Activated T-helper 2 cell treated with anti-CD3 and anti-CD28 coated beads, Interferon-gamma antibody, Interleukin-2, Interleukin-4, amounts not matched to agents 10 μg/mL and 5 μg/mL and 100 μg/mL, durations not matched to agents 14 hours and 24 hours and 36 hours (primary cell): Measurements from ENCODE around the gene DGCR8. TPM values are rescaled to one million over a fixed set of nuclear protein-coding genes. Genes with fewer than 3 reads are reported as not detected.

ENCODE experiments used
- DNase-seq: peaks from one replicate; pipeline ENCODE4 v3.0.0; 2021; ENCODE audit warnings: low spot score
- H3K27ac Mint-ChIP-seq: one replicate; pipeline ENCODE4 v1.8.0; 2021; ENCODE audit warnings: mixed read lengths
- H3K27me3 Mint-ChIP-seq: one replicate; pipeline ENCODE4 v1.8.0; 2021; ENCODE audit warnings: low read depth, mixed read lengths
- H3K36me3 Mint-ChIP-seq: one replicate; pipeline ENCODE4 v1.8.0; 2021; ENCODE audit warnings: low read depth, mixed read lengths
- H3K4me1 Mint-ChIP-seq: one replicate; pipeline ENCODE4 v1.8.0; 2021; ENCODE audit warnings: low read depth, mixed read lengths
- H3K4me3 Mint-ChIP-seq: one replicate; pipeline ENCODE4 v1.8.0; 2021; ENCODE audit warnings: low read depth, mild to moderate bottlenecking, moderate library complexity, mixed read lengths
- H3K9me3 Mint-ChIP-seq: one replicate; pipeline ENCODE4 v1.8.0; 2021; ENCODE audit warnings: mixed read lengths
- intact Hi-C: fragments of 100-400 bp; cut with micrococcal nuclease; formaldehyde crosslinking; loops from one replicate; pipeline ENCODE4 v1.15.1; 2023
- total RNA-seq: library from RNA; stranded (reverse); gene quantifications from 2 replicates; pipeline ENCODE4 v1.2.3, GENCODE V29; 2022

Gene DGCR8
- total RNA-seq, 1 donor from 2014 or later, result 66.4 TPM

DNA sequence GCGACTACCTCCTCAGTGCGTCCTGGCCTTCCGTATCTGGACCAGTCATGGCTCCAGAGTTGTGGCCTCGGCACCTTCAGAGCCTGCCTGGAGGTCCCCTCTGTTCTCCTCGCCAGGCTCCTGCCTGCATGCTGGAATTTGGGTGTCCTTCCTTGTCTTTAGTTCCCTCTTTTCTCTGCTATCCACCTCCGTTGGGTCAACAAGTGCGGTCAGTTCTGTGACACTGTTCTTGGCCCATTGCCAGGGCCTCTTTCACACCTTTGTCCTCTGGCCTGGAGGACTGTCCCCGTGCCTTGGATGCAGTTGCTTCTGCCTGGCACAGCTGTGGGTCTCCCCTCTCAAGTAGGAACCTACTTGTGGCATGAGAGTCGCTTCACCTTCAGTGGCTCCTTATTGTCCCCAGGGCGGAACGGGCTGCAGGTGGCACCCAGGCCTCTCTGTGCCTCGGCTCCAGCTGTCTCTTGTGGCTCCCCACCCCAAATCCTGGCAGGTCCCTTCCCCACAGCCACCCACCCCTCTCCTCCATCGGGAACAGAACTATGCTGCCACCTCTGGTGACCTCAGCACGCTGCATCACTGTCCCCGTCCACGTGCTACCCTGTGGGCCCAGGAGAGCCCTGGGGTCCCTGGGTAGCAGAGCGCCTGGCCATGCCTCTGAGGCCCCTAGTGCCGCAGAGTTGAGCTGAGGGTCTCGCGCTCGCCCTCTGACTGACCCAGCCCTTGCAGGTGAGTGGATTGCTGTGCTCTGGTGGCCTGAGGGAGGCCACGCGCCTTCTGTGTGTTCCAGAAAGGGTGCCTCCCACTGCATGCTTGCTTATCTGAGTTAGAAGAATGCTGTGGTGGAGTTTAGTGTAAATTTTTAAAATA is 4.7 kb downstream of the DGCR8 start:
- no peak for DNase-seq
- Mint-ChIP-seq H3K27me3 (no peaks in the 10 kb centered on the region), H3K27ac (no peak overlapping the region), H3K9me3 (no peaks in the 10 kb centered on the region), H3K4me3 (no peak overlapping the region), H3K36me3 (peaks cover 58% of the 10 kb centered on the region), H3K4me1 (peaks cover 26% of the 10 kb centered on the region)
- intact Hi-C loops, result loop anchor here (10.0 kb wide), 1 partner anchor 60 kb away; the partner anchor contains the start of gene TANGO2

DNA sequence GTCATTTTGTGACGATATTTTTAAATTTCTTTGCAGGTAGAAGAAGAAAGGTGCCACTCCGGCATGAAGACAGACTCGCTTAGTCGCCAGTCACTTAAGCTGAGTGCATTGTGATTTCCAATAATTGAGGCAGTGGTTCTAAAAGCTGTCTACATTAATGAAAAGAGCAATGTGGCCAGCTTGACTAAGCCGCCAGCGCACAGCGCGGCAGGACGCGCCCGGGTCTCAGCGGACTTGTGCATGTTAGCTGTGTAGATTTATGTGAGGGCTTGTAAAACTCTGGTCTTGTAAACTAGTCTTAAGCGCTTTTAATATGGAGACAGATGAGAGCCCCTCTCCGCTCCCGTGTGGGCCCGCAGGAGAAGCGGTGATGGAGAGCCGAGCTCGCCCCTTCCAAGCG is 5.6 kb downstream of the DGCR8 start:
- Mint-ChIP-seq H3K36me3 (peaks cover 65% of the 10 kb centered on the region), H3K4me3 (no peak overlapping the region), H3K4me1 (peaks cover 25% of the 10 kb centered on the region), H3K27ac (no peak overlapping the region), H3K27me3 (no peaks in the 10 kb centered on the region), H3K9me3 (no peaks in the 10 kb centered on the region)
- no peak for DNase-seq
- intact Hi-C loops, result loop anchor here (10.0 kb wide), 1 partner anchor 61 kb away; the partner anchor contains the start of gene TANGO2

DNA sequence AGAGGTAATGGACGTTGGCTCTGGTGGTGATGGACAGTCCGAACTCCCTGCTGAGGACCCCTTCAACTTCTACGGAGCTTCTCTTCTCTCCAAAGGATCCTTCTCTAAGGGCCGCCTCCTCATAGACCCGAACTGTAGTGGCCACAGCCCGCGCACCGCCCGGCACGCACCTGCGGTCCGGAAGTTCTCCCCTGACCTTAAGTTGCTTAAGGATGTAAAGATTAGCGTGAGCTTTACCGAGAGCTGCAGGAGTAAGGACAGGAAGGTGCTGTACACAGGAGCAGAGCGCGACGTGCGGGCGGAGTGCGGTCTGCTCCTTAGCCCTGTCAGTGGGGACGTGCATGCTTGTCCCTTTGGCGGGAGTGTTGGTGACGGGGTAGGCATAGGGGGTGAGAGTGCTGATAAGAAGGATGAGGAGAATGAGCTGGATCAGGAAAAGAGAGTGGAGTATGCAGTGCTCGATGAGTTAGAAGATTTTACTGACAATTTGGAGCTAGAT is 6.1 kb downstream of the DGCR8 start:
- no peak overlapping the region for H3K27ac Mint-ChIP-seq
- no peak for DNase-seq
- H3K9me3 Mint-ChIP-seq, result no peaks in the 10 kb centered on the region
- peaks cover 66% of the 10 kb centered on the region for H3K36me3 Mint-ChIP-seq
- H3K4me3 Mint-ChIP-seq, result no peak overlapping the region
- no peaks in the 10 kb centered on the region for H3K27me3 Mint-ChIP-seq
- H3K4me1 Mint-ChIP-seq, result peaks cover 22% of the 10 kb centered on the region
- intact Hi-C loops, result loop anchor here (10.0 kb wide), 1 partner anchor 61 kb away; the partner anchor contains the start of gene TANGO2

DNA sequence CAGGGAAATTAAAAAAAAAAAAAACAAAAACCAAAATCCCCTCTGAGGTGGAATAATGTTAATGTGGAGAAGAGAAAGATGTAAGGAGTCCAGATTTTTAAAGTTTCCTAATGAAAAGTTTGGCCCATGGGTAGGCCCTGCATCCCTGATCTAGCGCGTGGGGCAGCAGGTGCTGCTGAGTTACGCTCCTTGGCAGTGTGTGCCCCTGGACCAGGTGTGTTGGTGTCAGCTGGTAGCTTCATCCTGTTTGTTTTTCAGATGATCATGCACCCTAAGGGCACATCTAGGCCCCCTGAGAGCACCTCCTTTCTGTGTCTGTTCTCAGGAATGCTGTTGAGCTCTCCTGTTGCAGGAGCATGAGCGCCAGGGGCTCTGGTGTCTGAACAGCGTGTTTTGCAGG is 6.7 kb downstream of the DGCR8 start:
- no peak overlapping the region for H3K4me3 Mint-ChIP-seq
- intact Hi-C loops, result loop anchor here (10.0 kb wide), 1 partner anchor 62 kb away; the partner anchor contains the start of gene TANGO2
- no peak overlapping the region for H3K27ac Mint-ChIP-seq
- no peaks in the 10 kb centered on the region for H3K9me3 Mint-ChIP-seq
- H3K4me1 Mint-ChIP-seq, result peaks cover 19% of the 10 kb centered on the region
- no peaks in the 10 kb centered on the region for H3K27me3 Mint-ChIP-seq
- peaks cover 70% of the 10 kb centered on the region for H3K36me3 Mint-ChIP-seq
- DNase-seq, result no peak

DNA sequence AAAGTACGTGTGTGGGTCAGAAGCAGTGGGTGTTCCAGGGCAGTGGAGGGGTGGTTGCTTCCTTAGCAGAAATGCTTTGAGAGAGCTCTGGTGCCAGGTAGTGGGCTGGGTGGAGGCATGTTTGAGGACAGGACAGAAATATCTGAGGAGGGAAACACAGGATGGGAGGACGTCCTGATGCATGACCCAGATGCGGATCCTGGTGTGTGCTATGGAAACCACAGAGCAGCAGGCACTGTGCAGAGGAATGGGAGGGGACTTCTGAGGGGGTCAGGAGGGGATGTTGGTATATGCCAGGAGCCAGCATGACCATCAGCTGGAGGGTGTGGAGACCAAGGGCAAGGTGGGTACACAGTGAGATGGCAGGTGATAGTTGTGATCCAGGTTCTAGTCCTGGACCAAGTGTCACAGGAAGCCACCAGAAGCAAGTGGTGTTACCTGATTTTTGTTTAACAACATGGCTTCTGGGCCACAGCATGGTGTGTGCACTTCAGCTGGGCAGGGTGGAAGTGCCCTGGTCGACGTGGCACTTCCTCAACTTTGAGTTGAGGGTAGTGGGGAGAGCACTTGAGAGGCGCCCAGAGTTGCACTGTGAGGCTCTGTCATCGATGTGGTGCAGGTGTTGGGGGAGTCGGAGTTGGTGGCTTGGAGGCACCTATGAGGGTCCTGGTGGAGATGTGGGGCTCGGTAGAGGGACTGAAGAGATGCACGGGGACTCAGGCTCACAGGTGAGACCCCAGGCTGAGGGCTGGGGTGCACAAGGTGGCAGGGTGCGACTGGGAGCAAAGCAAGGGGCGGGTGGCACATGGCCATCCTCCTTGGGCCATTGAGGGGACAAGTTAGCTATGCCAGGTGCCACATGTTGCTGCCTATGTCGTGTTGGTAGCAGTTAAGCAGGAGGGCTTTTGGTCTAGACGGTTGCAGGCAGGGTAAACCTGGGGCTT is 7.5 kb downstream of the DGCR8 start:
- no peak overlapping the region for H3K4me3 Mint-ChIP-seq
- H3K36me3 Mint-ChIP-seq, result peaks cover 74% of the 10 kb centered on the region
- no peak overlapping the region for H3K27ac Mint-ChIP-seq
- H3K9me3 Mint-ChIP-seq, result no peaks in the 10 kb centered on the region
- H3K4me1 Mint-ChIP-seq, result peaks cover 17% of the 10 kb centered on the region
- no peaks in the 10 kb centered on the region for H3K27me3 Mint-ChIP-seq
- intact Hi-C loops, result loop anchor here (10.0 kb wide), 1 partner anchor 63 kb away; the partner anchor contains the start of gene TANGO2
- no peak for DNase-seq

DNA sequence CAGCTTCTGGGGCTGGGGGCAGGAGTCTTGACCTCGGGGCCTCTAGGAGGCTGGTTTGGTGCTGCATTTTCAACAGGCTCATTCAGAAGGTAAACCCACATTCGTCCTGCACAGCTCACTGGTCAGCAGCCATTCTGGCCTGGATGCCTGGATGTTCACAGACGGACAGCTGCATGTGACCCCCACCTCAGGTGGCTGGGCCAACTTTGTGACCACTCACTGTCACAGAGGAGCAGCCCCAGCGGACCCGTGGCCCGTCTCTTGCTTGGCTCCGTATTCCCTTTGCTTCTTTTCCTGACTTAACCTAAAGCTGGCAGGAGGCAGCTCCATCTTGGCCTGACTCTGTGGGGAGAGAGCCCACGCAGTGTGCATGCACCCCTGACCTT is 8.2 kb downstream of the DGCR8 start:
- Mint-ChIP-seq H3K4me1 (peaks cover 13% of the 10 kb centered on the region), H3K27ac (no peak overlapping the region), H3K4me3 (no peak overlapping the region), H3K36me3 (peaks cover 74% of the 10 kb centered on the region), H3K9me3 (no peaks in the 10 kb centered on the region), H3K27me3 (no peaks in the 10 kb centered on the region)
- no peak for DNase-seq
- intact Hi-C loops, result loop anchor here (10.0 kb wide), 1 partner anchor 63 kb away; the partner anchor contains the start of gene TANGO2

DNA sequence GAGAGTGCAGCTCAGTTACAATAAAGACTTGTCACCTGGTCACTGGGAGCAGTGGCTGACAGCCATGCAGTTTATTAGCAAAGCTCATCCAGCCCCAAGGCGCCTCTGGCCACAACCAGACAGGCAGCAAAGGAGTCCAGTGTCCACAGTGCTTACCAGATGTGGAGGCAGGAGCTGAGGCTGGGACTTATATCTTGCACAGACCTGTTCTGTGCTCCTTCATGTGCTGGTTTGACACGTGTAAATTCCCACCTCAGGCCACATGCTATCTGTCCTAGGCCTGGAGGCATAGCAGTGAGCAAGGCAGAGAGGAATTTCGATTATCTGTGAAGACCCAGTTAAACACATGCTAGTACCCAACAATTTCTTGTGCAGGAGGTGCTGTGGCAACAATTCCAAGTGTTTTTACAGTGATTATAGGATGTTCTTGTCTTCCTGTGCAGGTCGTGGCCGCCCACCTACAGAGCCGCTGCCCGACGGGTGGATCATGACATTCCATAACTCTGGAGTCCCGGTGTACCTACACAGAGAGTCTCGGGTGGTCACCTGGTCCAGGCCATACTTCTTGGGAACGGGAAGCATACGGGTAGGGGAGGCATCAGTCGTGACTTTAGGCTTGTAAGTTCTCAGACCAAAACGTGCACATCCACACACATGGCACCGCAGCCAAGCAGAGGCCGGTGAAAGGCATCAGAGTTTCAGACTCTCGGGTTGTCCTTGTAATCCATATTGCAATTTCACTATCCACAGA is 9.4 kb downstream of the DGCR8 start:
- no peak for DNase-seq
- intact Hi-C loops, result loop anchor here (10.0 kb wide), 1 partner anchor 65 kb away; the partner anchor contains the start of gene TANGO2
- Mint-ChIP-seq H3K4me1 (peaks cover 4% of the 10 kb centered on the region), H3K9me3 (no peaks in the 10 kb centered on the region), H3K27ac (no peak overlapping the region), H3K27me3 (no peaks in the 10 kb centered on the region), H3K36me3 (peaks cover 86% of the 10 kb centered on the region), H3K4me3 (no peak overlapping the region)

DNA sequence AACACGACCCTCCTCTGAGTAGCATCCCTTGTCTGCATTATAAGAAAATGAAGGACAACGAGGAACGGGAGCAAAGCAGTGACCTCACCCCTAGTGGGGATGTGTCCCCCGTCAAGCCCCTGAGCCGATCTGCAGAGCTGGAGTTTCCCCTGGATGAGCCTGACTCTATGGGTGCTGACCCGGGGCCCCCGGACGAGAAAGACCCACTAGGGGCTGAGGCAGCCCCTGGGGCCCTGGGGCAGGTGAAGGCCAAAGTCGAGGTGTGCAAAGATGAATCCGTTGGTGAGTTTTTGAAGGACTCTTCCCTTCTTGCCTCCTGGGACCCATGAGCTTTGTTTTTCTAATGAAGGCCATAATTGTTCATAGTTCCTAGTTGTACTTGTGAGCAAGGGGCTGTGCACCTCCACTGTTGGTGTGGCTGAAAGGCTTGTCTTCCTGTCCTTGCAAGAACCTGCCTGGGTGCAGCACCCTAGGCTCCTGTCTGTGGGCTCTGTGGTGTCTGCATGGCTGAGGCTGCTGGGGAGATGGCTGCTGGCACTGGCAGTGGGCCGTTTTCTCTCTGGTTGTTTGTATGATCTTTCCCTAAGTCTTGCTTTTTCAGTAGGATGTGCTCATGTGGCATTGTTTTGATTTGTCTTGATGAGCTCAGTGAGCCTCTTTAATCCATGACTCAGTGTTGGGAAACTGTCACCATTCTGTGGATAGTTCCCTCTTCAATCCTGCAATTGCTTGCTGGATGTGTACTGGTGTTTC is 10.1 kb downstream of the DGCR8 start:
- Mint-ChIP-seq H3K4me3 (no peak overlapping the region), H3K36me3 (peaks cover 93% of the 10 kb centered on the region), H3K9me3 (no peaks in the 10 kb centered on the region), H3K27ac (no peak overlapping the region), H3K27me3 (no peaks in the 10 kb centered on the region), H3K4me1 (peaks cover 6% of the 10 kb centered on the region)
- DNase-seq, result no peak
- intact Hi-C loops, result loop anchor here (10.0 kb wide), 1 partner anchor 65 kb away; the partner anchor contains the start of gene TANGO2

DNA sequence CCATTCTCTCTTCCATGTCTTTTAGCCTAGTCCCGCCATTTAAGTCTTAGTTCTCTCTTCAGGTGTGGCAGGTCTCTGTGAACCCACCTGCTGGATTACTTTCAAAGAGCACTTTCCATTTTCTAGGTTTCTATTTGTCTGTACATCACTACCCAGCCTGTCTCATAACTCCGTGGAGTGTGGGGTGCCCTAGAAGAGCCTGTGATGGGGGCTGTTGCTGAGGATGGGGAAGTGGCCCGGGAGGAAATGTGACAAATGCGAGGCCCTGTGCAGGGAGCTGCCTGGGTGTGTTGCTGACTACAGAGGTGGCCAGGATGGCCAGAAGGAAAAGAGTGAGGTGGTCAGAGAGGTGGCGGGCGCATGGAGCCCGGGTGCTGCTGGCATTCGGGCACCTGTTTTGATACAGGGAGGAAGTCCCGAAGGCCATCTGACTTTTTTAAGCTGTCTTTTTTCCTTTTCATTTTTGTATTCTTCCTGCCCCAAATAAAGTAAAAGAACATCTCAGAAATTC is 10.7 kb downstream of the DGCR8 start:
- no peaks in the 10 kb centered on the region for H3K27me3 Mint-ChIP-seq
- intact Hi-C loops, result no loop called here
- H3K27ac Mint-ChIP-seq, result no peak overlapping the region
- no peak for DNase-seq
- no peaks in the 10 kb centered on the region for H3K9me3 Mint-ChIP-seq
- peaks cover 12% of the 10 kb centered on the region for H3K4me1 Mint-ChIP-seq
- H3K4me3 Mint-ChIP-seq, result no peak overlapping the region
- peaks cover 94% of the 10 kb centered on the region for H3K36me3 Mint-ChIP-seq

DNA sequence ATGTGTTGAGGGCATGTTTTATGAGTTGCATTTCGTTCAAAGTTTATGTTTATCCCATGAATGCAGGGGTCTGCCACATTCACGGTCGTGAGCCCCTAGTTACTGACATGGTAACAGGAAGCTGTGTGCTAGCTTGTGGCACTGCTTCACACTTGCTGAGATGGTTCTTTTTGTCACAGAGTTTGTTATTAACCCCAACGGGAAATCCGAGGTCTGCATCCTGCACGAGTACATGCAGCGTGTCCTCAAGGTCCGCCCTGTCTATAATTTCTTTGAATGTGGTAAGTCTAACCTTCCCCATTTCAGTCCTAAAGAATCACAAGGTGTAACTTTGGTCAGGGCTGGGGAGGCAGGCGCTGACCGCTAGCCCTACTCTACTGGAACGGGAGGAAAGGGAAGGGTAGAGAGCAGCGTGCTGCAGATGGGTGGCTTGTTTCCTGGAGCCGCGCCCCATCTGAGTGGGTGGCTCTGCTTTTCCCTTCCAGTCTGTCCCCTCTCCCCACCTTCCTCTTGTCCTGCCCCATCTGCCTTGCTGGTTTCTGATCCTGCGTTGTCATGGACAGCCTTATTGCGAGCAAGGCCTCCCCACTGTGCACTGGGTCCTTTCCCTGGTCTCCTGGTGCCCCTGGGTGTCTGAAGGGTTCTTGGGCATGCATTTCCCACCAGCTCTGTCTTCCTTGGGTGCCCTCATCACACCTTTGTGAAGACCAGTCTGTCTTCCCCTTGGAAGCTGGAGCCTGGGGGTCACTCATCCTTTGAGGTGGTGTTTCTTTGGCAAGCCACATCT is 11.8 kb downstream of the DGCR8 start:
- DNase-seq, result no peak
- no peak overlapping the region for H3K4me3 Mint-ChIP-seq
- H3K4me1 Mint-ChIP-seq, result peaks cover 11% of the 10 kb centered on the region
- H3K27ac Mint-ChIP-seq, result no peak overlapping the region
- intact Hi-C loops, result no loop called here
- H3K27me3 Mint-ChIP-seq, result no peaks in the 10 kb centered on the region
- peaks cover 95% of the 10 kb centered on the region for H3K36me3 Mint-ChIP-seq
- H3K9me3 Mint-ChIP-seq, result no peaks in the 10 kb centered on the region

DNA sequence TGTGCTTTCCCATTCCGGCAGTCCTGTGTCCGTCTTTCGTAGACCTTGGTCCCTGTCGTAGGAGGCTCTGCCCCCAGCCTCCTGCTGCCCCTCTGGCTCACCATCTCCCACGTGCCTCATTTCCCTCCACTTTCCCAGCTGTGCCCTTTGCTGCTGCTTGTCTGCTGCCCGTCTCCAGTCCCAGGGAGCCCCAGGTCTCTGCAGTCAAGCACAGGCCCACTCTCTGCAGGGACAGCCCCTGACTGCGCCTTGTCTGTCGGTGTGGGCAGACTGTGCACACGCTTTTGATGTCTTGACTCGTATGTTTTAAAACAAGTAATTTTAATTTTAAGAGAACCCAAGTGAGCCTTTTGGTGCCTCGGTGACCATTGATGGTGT is 12.4 kb downstream of the DGCR8 start:
- Mint-ChIP-seq H3K27me3 (no peaks in the 10 kb centered on the region), H3K4me3 (no peak overlapping the region), H3K27ac (no peak overlapping the region), H3K9me3 (peaks cover 3% of the 10 kb centered on the region), H3K36me3 (peaks cover 95% of the 10 kb centered on the region), H3K4me1 (peaks cover 15% of the 10 kb centered on the region)
- intact Hi-C loops, result no loop called here
- DNase-seq, result no peak
